Osteoblast (primary cell): ENCODE results near the gene SNAI3. TPM values are rescaled to one million over a fixed set of nuclear protein-coding genes. Genes with fewer than 3 reads are reported as not detected.
A peak's percentile ranks its signal among the peaks of the same experiment; 100 is the strongest.

Experiments used
- DNase-seq: peaks from one replicate; pipeline ENCODE4 v3.0.0; 2011; ENCODE audit warnings: low spot score, mixed read lengths; ENCODE audit not compliant: insufficient read length; ENCODE audit errors: missing footprints
- H2AFZ ChIP-seq: 2 replicates; pipeline ENCODE4 v1.6.0; 2011; ENCODE audit warnings: mild to moderate bottlenecking, low read length
- H3K27ac ChIP-seq: 2 replicates; pipeline ENCODE4 v1.5.1; 2011; ENCODE audit warnings: mild to moderate bottlenecking, low read depth, low read length, moderate library complexity
- H3K27me3 ChIP-seq: 2 replicates; pipeline ENCODE4 v1.6.0; 2012; ENCODE audit warnings: mild to moderate bottlenecking, control low read depth, inconsistent platforms, low read length, moderate library complexity; ENCODE audit not compliant: insufficient read depth
- H3K36me3 ChIP-seq: 2 replicates; pipeline ENCODE4 v1.5.1; 2011; ENCODE audit warnings: mild to moderate bottlenecking, low read length, control low read depth, moderate library complexity; ENCODE audit not compliant: insufficient read depth
- H3K4me1 ChIP-seq: 2 replicates; pipeline ENCODE4 v1.5.1; 2011; ENCODE audit warnings: mild to moderate bottlenecking, low read length, control low read depth, moderate library complexity; ENCODE audit not compliant: insufficient read depth
- H3K4me2 ChIP-seq: 2 replicates; pipeline ENCODE4 v1.6.0; 2011; ENCODE audit warnings: mild to moderate bottlenecking, low read length; ENCODE audit not compliant: insufficient read depth
- H3K4me3 ChIP-seq: fragments of 200-600 bp; sonication (generic); 3 replicates; pipeline ENCODE4 v1.5.1; 2012; ENCODE audit warnings: mild to moderate bottlenecking, low read length, inconsistent platforms; ENCODE audit not compliant: insufficient read depth
- H3K79me2 ChIP-seq: 2 replicates; pipeline ENCODE4 v1.6.0; 2012; ENCODE audit warnings: mild to moderate bottlenecking, low read length, control low read depth, inconsistent platforms; ENCODE audit not compliant: insufficient read depth
- H3K9me3 ChIP-seq: 2 replicates; pipeline ENCODE4 v1.5.1; 2011; ENCODE audit warnings: low read depth, low read length, control low read depth
- H4K20me1 ChIP-seq: 2 replicates; pipeline ENCODE4 v1.6.0; 2012; ENCODE audit warnings: mild to moderate bottlenecking, low read length, control low read depth; ENCODE audit not compliant: insufficient read depth
- total RNA-seq: library from RNA; depleted of rRNA; stranded (reverse); fragments of >200 nt; gene quantifications from 2 replicates; pipeline ENCODE4 v1.2.3, GENCODE V29; 2012
- TF ChIP-seq, protein P1 (sequence below): IDR thresholded peaks from 2 replicates; pipeline ENCODE4 v1.5.1; 2011; ENCODE audit warnings: mild to moderate bottlenecking, low read depth, low read length, moderate library complexity; ENCODE audit errors: extremely low read depth

Gene SNAI3
- total RNA-seq, 1 donor, result not detected

DNA sequence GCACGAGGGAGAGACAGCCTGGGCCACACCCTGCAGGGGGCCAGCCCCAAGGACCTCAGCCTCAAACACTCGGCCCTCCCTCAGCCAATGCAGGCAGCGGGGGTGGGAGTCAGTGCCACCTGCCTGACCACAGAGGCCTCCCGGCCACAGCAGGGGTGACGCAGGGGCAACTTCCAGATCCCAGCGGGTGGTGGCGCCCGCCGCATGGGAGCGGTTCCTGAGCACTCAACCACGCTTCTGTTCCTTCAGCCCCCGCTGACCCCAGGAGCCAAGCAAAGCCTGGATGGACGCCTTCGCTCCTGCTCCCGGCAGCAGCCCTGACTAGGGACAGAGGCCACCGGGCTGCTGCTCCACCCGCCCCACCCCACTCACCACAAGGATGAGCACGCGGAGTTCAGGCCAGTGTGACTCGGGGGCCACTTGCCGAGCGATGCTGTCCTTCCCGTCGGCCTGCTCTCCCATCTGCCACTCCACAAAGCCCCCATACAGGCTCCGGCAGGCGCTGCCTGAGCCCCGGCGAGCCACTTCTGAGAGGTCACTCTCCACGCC, 30.5 kb downstream of the SNAI3 start:
- no peaks in the 10 kb centered on the region for H3K9me3 ChIP-seq
- no peak overlapping the region for H2AFZ ChIP-seq
- H3K36me3 ChIP-seq, result peaks cover 8% of the 10 kb centered on the region
- no peak overlapping the region for H3K4me3 ChIP-seq
- TF ChIP-seq, protein P1, sequence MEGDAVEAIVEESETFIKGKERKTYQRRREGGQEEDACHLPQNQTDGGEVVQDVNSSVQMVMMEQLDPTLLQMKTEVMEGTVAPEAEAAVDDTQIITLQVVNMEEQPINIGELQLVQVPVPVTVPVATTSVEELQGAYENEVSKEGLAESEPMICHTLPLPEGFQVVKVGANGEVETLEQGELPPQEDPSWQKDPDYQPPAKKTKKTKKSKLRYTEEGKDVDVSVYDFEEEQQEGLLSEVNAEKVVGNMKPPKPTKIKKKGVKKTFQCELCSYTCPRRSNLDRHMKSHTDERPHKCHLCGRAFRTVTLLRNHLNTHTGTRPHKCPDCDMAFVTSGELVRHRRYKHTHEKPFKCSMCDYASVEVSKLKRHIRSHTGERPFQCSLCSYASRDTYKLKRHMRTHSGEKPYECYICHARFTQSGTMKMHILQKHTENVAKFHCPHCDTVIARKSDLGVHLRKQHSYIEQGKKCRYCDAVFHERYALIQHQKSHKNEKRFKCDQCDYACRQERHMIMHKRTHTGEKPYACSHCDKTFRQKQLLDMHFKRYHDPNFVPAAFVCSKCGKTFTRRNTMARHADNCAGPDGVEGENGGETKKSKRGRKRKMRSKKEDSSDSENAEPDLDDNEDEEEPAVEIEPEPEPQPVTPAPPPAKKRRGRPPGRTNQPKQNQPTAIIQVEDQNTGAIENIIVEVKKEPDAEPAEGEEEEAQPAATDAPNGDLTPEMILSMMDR, result no peak
- no peak overlapping the region for H3K4me2 ChIP-seq
- peaks cover 19% of the 10 kb centered on the region for H3K79me2 ChIP-seq
- H3K27me3 ChIP-seq, result no peaks in the 10 kb centered on the region
- DNase-seq, result peak; percentile 58
- peaks cover 8% of the 10 kb centered on the region for H4K20me1 ChIP-seq
- H3K27ac ChIP-seq, result no peak overlapping the region
- H3K4me1 ChIP-seq, result peaks cover 6% of the 10 kb centered on the region

DNA sequence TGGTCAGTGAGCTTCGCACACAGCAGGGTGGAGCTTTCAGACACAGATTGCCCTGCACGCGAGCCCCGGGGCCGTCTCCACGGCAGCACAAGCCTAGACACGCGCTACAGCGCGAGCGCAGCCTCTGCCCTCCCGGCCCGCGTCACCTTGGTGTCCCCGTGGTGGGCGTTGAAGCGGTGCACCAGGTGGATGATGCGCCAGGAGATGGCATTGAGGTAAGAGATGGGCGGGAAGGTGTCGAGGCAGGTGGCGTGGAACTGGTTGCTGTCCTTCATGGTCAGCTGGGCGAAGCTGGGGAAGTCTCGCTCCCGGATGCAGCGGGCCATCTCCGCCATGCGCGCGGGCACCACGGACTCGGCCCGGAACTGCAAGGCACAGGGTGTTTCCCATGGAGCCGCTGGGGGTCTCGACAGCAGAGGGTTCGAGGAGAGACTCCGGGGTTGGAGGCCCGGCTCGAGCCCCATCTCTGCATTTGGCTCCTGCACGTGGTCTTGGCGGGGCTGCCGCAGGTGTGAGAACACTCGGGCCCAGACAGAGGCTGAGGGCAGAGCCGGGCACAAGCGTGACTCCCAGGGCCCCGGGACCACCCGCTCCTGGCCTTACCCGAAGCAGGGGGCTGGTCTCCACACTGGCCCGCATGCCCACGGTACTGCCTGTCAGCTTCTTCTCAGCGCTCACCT, 31.1 kb downstream of the SNAI3 start:
- TF ChIP-seq, protein P1, result no peak
- Histone ChIP-seq H4K20me1 (peaks cover 8% of the 10 kb centered on the region), H3K4me3 (no peak overlapping the region), H3K4me1 (peaks cover 7% of the 10 kb centered on the region), H3K79me2 (peaks cover 17% of the 10 kb centered on the region), H3K36me3 (peaks cover 8% of the 10 kb centered on the region), H2AFZ (no peak overlapping the region), H3K27me3 (no peaks in the 10 kb centered on the region), H3K27ac (no peak overlapping the region), H3K4me2 (no peak overlapping the region), H3K9me3 (no peaks in the 10 kb centered on the region)
- DNase-seq, result peak; percentile 77

DNA sequence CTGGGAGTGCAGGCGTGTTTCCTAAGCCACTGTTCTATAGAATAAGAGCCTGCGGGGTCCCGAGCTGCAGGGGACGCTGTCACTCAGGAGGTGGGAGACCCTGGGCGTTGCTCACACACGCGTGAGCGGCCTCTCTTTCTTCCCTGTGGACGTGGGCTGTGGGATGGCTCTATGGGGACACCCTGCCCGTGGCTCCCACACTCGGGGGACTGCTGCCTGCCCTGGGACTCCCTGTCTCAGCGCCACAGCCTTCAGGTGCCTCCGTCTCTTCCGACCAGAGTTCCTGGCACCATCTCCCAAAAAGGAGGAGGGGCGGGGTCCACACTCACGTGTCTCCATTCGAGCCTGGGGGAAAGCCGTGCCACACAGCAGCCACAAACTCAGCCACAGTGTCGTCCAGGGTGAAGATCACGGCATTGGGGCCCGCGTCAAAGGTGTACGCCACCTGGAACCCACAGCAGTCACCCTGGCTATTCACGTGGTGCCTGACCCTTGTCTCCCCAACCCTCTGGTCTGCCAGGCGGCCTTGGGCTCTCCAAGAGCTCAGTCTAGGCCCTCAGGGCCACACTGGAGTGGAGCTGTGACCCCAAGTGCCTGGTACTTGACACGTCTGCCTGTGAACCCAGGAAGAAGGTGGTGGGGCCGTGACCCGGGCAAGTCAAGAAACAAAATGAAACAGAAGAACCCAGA, 31.8 kb downstream of the SNAI3 start:
- H2AFZ ChIP-seq, result no peak overlapping the region
- no peaks in the 10 kb centered on the region for H3K9me3 ChIP-seq
- no peaks in the 10 kb centered on the region for H3K27me3 ChIP-seq
- peak; percentile 61 for DNase-seq
- H4K20me1 ChIP-seq, result peaks cover 12% of the 10 kb centered on the region
- H3K36me3 ChIP-seq, result peaks cover 8% of the 10 kb centered on the region
- peaks cover 16% of the 10 kb centered on the region for H3K79me2 ChIP-seq
- TF ChIP-seq, protein P1, result no peak
- H3K4me2 ChIP-seq, result no peak overlapping the region
- no peak overlapping the region for H3K27ac ChIP-seq
- H3K4me1 ChIP-seq, result peaks cover 11% of the 10 kb centered on the region
- H3K4me3 ChIP-seq, result no peak overlapping the region
